SK-N-SH treated with all-trans-retinoic acid at 6 μM for 48 hours (cell line): Measurements from ENCODE around the gene PEX7.

Source experiments
- ATAC-seq: fragments of 200-7000 bp; cut with Tn5 transposase; 3 replicates; pipeline ENCODE4 v1.9.1; 2020; ENCODE audit warnings: mild to moderate bottlenecking, moderate library complexity
- ARNTL ChIP-seq: fragments of 450-650 bp; formaldehyde crosslinking; IDR thresholded peaks from 2 replicates; pipeline ENCODE4 v1.5.0; 2020; ENCODE audit warnings: low read depth, mild to moderate bottlenecking, moderate library complexity, borderline replicate concordance
- CREB5 ChIP-seq: fragments of 250-450 bp; sonication (Bioruptor Pico); IDR thresholded peaks from 2 replicates; pipeline ENCODE4 v1.5.1; 2020; ENCODE audit warnings: low read depth, mild to moderate bottlenecking, moderate library complexity
- CSDC2 ChIP-seq: fragments of 250-450 bp; sonication (Bioruptor Pico); IDR thresholded peaks from 2 replicates; pipeline ENCODE4 v1.5.0; 2020; ENCODE audit warnings: mild to moderate bottlenecking, moderate library complexity
- CSRNP3 ChIP-seq: fragments of 250-450 bp; sonication (Bioruptor Pico); IDR thresholded peaks from 2 replicates; pipeline ENCODE4 v1.5.1; 2021; ENCODE audit warnings: mild to moderate bottlenecking, moderate library complexity
- ESRRG ChIP-seq: fragments of 250-450 bp; sonication (Bioruptor Pico); IDR thresholded peaks from 2 replicates; pipeline ENCODE4 v1.6.1; 2021; ENCODE audit warnings: mild to moderate bottlenecking
- GLIS3 ChIP-seq: fragments of 250-450 bp; sonication (Bioruptor Pico); IDR thresholded peaks from 2 replicates; pipeline ENCODE4 v1.5.0; 2020; ENCODE audit warnings: mild to moderate bottlenecking, moderate library complexity
- ISL1 ChIP-seq: fragments of 250-450 bp; sonication (Bioruptor Pico); IDR thresholded peaks from 2 replicates; pipeline ENCODE4 v2.1.2; 2022; ENCODE audit warnings: mild to moderate bottlenecking, moderate library complexity
- PATZ1 ChIP-seq: fragments of 250-450 bp; sonication (Bioruptor Pico); IDR thresholded peaks from 2 replicates; pipeline ENCODE4 v1.8.0; 2020; ENCODE audit warnings: mild to moderate bottlenecking, moderate library complexity, borderline replicate concordance
- POU6F1 ChIP-seq: fragments of 250-450 bp; sonication (Bioruptor Pico); IDR thresholded peaks from 2 replicates; pipeline ENCODE4 v1.8.0; 2021; ENCODE audit warnings: low read depth, mild to moderate bottlenecking, moderate library complexity, borderline replicate concordance
- PPARA ChIP-seq: fragments of 250-450 bp; sonication (Bioruptor Pico); IDR thresholded peaks from 2 replicates; pipeline ENCODE4 v1.5.0; 2020; ENCODE audit warnings: mild to moderate bottlenecking, borderline replicate concordance
- RARB ChIP-seq: fragments of 250-450 bp; sonication (Bioruptor Pico); IDR thresholded peaks from 2 replicates; pipeline ENCODE4 v1.8.0; 2021; ENCODE audit warnings: mild to moderate bottlenecking, moderate library complexity
- SNAI2 ChIP-seq: fragments of 250-450 bp; sonication (Bioruptor Pico); IDR thresholded peaks from 2 replicates; pipeline ENCODE4 v1.5.0; 2020; ENCODE audit warnings: mild to moderate bottlenecking, moderate library complexity
- TCF4 ChIP-seq: fragments of 250-450 bp; sonication (Bioruptor Pico); IDR thresholded peaks from 2 replicates; pipeline ENCODE4 v1.8.0; 2021; ENCODE audit warnings: mild to moderate bottlenecking, moderate library complexity, borderline replicate concordance
- TOX ChIP-seq: fragments of 250-450 bp; sonication (Bioruptor Pico); IDR thresholded peaks from 2 replicates; pipeline ENCODE4 v1.8.0; 2021; ENCODE audit warnings: mild to moderate bottlenecking, moderate library complexity, borderline replicate concordance
- ZFP30 ChIP-seq: fragments of 450-650 bp; formaldehyde crosslinking; IDR thresholded peaks from 2 replicates; pipeline ENCODE4 v1.5.0; 2022; ENCODE audit warnings: mild to moderate bottlenecking, moderate library complexity
- ZNF565 ChIP-seq: fragments of 450-650 bp; formaldehyde crosslinking; conservative IDR thresholded peaks from 2 replicates; pipeline ENCODE4 v1.5.0; 2020; ENCODE audit warnings: low read depth, mild to moderate bottlenecking, moderate library complexity
- ZNF70 ChIP-seq: fragments of 450-650 bp; formaldehyde crosslinking; IDR thresholded peaks from 2 replicates; pipeline ENCODE4 v1.5.0; 2020; ENCODE audit warnings: mild to moderate bottlenecking, moderate library complexity
- ZNF8 ChIP-seq: fragments of 450-650 bp; formaldehyde crosslinking; IDR thresholded peaks from 2 replicates; pipeline ENCODE4 v1.5.0; 2020; ENCODE audit warnings: mild to moderate bottlenecking, moderate library complexity

The PEX7 gene

GRCh38 chr6:136950436-136951126 is 128.2 kb downstream of the PEX7 start:
- no peak for ATAC-seq
- TF ChIP-seq TOX (CRISPR knock-in tag) (no peak), PATZ1 (CRISPR knock-in tag) (no peak), GLIS3 (CRISPR knock-in tag) (no peak), ESRRG (CRISPR knock-in tag) (no peak), POU6F1 (no peak), ZFP30 (CRISPR knock-in tag) (no peak), ISL1 (CRISPR knock-in tag) (no peak), ZNF70 (CRISPR knock-in tag) (no peak)

GRCh38 chr6:136952714-136953260 is 130.4 kb downstream of the PEX7 start:
- TF ChIP-seq TCF4 = no peak
- no peak for TF ChIP-seq CREB5 (CRISPR knock-in tag)
- TF ChIP-seq TOX (CRISPR knock-in tag) = no peak
- no peak for TF ChIP-seq ZNF8
- no peak for TF ChIP-seq ZNF565 (CRISPR knock-in tag)
- TF ChIP-seq POU6F1 = no peak
- TF ChIP-seq CSRNP3 (CRISPR knock-in tag) = no peak
- no peak for TF ChIP-seq ARNTL
- ATAC-seq = no peak

- no peak for ATAC-seq
Observed at GRCh38 chr6:136955123-136955522, 132.7 kb downstream of the PEX7 start.

More at GRCh38 chr6:136955123-136955522, 132.7 kb downstream of the PEX7 start:
- TF ChIP-seq ESRRG (CRISPR knock-in tag) (no peak), TCF4 (no peak), SNAI2 (CRISPR knock-in tag) (no peak), CSDC2 (no peak), ZNF565 (CRISPR knock-in tag) (no peak), RARB (CRISPR knock-in tag) (no peak), PATZ1 (CRISPR knock-in tag) (no peak), PPARA (CRISPR knock-in tag) (no peak), TOX (CRISPR knock-in tag) (no peak), ISL1 (CRISPR knock-in tag) (no peak), POU6F1 (no peak), CREB5 (CRISPR knock-in tag) (no peak)
- TF ChIP-seq, all 23 proteins: peak for 0
